Activated T-cell treated with anti-CD3 and anti-CD28 coated beads, Interleukin-2, amount 50 U/mL, for 4 hours (primary cell): ENCODE data around the gene HYLS1. TPM values are rescaled to one million over a fixed set of nuclear protein-coding genes. Genes with fewer than 3 reads are reported as not detected.

Experiments
- ATAC-seq, 2 donors: fragments of 200-7000 bp; cut with Tn5 transposase; one replicate each; pipeline ENCODE4 v1.10.0; 2021
- DNase-seq: peaks from one replicate; pipeline ENCODE4 v3.0.0-alpha.2; 2020
- H3K27me3 Mint-ChIP-seq: one replicate; pipeline ENCODE4 v1.8.0; 2021; ENCODE audit warnings: low read depth, mixed read lengths
- H3K36me3 Mint-ChIP-seq: one replicate; pipeline ENCODE4 v1.8.0; 2022; ENCODE audit warnings: mixed read lengths; ENCODE audit not compliant: insufficient read depth
- H3K4me1 Mint-ChIP-seq: one replicate; pipeline ENCODE4 v1.8.0; 2021; ENCODE audit warnings: low read depth, mixed read lengths
- H3K4me3 Mint-ChIP-seq: one replicate; pipeline ENCODE4 v1.8.0; 2021; ENCODE audit warnings: mild to moderate bottlenecking, moderate library complexity, mixed read lengths
- H3K9me3 Mint-ChIP-seq: one replicate; pipeline ENCODE4 v1.8.0; 2021; ENCODE audit warnings: mixed read lengths
- total RNA-seq, 3 donors: library from RNA; stranded (reverse); gene quantifications; one replicate each; pipeline ENCODE4 v1.2.1, GENCODE V29; 2021

Gene HYLS1
- total RNA-seq, 3 donors from 2014 or later: 1.6 to 1.8 (median 1.7) TPM

DNA sequence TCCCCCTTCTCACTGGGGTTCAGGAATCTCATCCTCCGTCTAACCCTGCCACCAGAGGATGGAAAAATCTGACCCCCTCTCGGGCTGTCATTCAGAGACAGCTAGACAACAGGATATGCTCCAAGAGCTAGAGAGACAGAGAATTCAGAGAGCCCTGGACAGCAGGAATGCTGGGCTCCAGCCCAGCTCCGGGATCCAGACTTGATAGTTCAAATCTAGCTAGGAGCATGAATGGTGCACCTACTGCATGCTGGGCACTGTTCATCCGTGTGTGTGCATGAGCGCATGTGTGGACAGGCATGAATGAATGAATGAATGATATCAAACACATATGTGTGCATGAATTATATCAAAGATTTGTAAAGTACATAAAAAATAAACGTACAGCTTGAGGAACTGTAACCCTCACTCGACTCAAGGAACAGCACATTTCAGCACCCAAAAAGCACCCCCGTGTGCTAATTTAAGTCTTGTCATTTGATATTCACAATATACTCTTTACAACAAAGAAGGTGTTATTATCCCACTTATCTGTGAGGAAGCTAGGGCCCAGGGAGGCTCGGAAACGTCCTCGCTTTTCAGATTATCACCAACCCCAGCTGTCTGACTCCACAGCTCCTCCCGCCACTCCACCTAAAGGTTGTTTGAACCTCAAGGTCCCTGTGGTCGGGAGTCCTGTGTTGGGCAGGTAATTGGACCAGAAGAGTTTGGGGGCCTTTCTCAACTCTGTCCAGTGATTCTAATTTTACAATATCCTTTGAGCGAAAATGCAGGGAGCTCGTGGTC is 57.7 kb downstream of the HYLS1 start:
- no peak for DNase-seq
- H3K4me3 Mint-ChIP-seq: no peak overlapping the region

GRCh38 chr11:125945797-125946520 is 58.5 kb downstream of the HYLS1 start, which contains the start of gene VSIG10L2:
TSS of gene VSIG10L2 (plus strand) at chr11:125946044. CDS start at chr11:125946056, 12 bp downstream.
- H3K36me3 Mint-ChIP-seq: no peaks in the 10 kb centered on the region
- no peaks in the 10 kb centered on the region for H3K9me3 Mint-ChIP-seq
- no peak for ATAC-seq
- peaks cover 7% of the 10 kb centered on the region for H3K27me3 Mint-ChIP-seq
- H3K4me1 Mint-ChIP-seq: peaks cover 4% of the 10 kb centered on the region
- no peak for DNase-seq
- no peak within 1 kb of the TSS for H3K4me3 Mint-ChIP-seq

More for the DNA sequence above, 57.7 kb downstream of the HYLS1 start:
- Mint-ChIP-seq H3K36me3 (no peaks in the 10 kb centered on the region), H3K27me3 (peaks cover 4% of the 10 kb centered on the region), H3K4me1 (peaks cover 4% of the 10 kb centered on the region), H3K9me3 (no peaks in the 10 kb centered on the region)
- no peak for ATAC-seq

GRCh38 chr11:125946712-125947418 is 59.4 kb downstream of the HYLS1 start:
- Mint-ChIP-seq H3K4me3 (no peak overlapping the region), H3K27me3 (peaks cover 10% of the 10 kb centered on the region), H3K9me3 (no peaks in the 10 kb centered on the region), H3K36me3 (no peaks in the 10 kb centered on the region), H3K4me1 (peaks cover 4% of the 10 kb centered on the region)
- DNase-seq (no peak), ATAC-seq (no peak)

GRCh38 chr11:125947419-125948277 is 60.2 kb downstream of the HYLS1 start:
- DNase-seq (no peak), ATAC-seq (no peak)
- Mint-ChIP-seq H3K9me3 (no peaks in the 10 kb centered on the region), H3K36me3 (no peaks in the 10 kb centered on the region), H3K27me3 (peaks cover 10% of the 10 kb centered on the region), H3K4me3 (no peak overlapping the region), H3K4me1 (no peaks in the 10 kb centered on the region)

DNA sequence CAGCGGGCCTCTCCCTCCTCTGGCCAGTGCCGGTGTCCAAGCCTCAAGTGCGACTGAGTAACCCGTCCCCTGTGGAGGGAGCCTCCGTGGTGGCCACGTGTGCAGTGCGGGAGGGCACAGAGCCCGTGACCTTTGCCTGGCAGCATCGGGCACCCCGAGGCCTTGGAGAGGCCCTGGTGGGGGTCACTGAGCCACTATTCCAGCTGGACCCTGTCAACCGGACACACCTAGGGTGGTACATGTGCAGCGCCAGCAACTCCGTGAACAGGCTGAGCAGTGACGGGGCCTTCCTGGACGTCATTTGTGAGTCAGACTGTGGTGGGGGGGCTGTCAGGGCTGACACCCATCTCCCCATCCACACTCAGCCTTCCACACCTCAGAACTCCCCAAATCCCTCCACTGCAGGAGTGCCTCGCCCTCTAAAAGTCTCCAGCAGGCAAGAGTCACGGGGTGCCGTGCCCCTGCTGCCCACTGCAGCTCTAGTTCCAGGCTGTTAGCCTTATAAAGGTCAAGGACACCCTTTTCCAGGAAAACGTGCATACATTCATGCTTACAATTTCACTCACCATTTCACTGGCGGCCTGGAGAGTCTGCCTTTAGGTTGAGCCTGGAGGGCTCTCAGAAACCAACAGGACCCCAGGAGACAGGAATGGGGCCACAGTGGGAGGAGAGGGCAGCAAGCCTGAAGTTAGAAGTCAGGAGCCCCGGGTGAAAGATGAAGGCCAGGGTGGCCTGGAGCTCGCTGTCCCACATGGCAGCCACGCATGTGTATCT is 61.0 kb downstream of the HYLS1 start:
- DNase-seq (no peak), ATAC-seq (peak in 1 of 2 donors; percentile 11)
- Mint-ChIP-seq H3K9me3 (no peaks in the 10 kb centered on the region), H3K4me1 (no peaks in the 10 kb centered on the region), H3K4me3 (no peak overlapping the region), H3K27me3 (peaks cover 10% of the 10 kb centered on the region), H3K36me3 (no peaks in the 10 kb centered on the region)

DNA sequence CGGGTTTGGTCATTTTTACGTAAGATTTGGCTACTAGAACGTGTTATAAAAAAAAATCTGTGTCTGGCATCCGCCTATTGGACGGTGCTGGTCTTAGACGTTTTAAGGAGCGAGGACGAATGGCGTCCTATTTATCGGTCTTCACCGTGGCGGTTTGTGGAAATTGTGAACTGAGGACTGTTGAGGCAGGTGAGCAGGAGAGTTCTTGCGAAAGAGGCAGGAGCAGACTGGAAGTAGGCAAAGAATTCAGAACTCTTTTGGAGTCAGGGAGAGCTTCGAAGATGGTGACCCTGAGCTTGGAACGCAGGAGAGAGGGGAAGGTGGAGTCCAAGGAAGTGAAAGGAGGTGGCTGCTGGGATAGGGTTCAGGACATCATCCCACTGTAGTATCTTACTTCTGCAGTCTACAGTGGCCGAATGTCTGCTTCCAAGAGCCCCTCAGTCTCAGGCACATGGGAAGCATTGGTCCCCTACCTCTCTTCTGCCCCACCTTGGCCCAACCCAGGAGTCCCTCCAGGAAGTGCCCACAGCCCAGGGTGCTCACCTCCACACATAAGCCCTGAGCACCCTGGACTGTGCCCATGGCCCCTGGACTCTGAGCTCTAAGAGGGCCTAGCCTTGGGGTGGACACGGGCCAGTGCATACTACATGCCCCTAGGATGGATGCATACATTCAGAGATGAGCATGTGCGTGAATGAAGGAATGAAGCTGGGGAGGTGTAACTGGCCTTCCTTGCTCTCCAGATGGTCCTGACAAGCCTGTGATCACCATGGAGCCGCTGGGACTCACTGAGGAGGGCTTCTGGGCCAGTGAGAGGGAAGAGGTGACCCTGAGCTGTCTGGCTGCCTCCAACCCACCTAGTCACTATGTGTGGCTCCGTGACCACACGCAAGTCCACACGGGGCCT is 62.1 kb downstream of the HYLS1 start:
- H3K4me3 Mint-ChIP-seq: no peak overlapping the region
- no peaks in the 10 kb centered on the region for H3K4me1 Mint-ChIP-seq
- peaks cover 10% of the 10 kb centered on the region for H3K27me3 Mint-ChIP-seq
- H3K36me3 Mint-ChIP-seq: no peaks in the 10 kb centered on the region
- ATAC-seq (no peak), DNase-seq (no peak)
- no peaks in the 10 kb centered on the region for H3K9me3 Mint-ChIP-seq

DNA sequence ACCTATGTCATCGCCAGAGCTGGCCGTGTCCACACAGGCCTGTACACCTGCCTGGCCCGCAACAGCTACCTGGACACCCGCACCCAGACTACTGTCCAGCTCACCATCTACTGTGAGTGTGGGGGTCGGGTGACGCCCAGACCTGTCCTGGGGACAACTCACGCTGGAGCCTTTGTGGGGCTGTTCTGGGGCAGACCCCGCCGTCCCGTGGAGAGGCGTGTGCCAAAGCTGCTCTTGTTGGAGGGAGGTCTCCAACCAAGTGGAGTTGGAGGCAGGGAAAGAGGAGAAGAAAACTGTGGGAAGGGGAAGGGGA is 62.7 kb downstream of the HYLS1 start:
- Mint-ChIP-seq H3K4me3 (no peak overlapping the region), H3K4me1 (no peaks in the 10 kb centered on the region), H3K27me3 (peaks cover 10% of the 10 kb centered on the region), H3K9me3 (no peaks in the 10 kb centered on the region), H3K36me3 (no peaks in the 10 kb centered on the region)
- DNase-seq (no peak), ATAC-seq (no peak)

Other genes with a start within 250 kb of the HYLS1 start
- gene ACRV1, start 206.8 kb upstream of the HYLS1 start, total RNA-seq: not detected
- gene PATE1, start 141.4 kb upstream of the HYLS1 start, total RNA-seq: not detected
- not detected for gene PATE2, start 108.8 kb upstream of the HYLS1 start, total RNA-seq
- gene PATE3, start 99.5 kb upstream of the HYLS1 start, total RNA-seq: not detected
- gene PATE4, start 54.4 kb upstream of the HYLS1 start, total RNA-seq: not detected
- 10 to 100 TPM; 22.3 to 30.5 (median 28.4) TPM for gene PUS3, start 15.5 kb downstream of the HYLS1 start, total RNA-seq
- not detected for gene DDX25, start 16.8 kb downstream of the HYLS1 start, total RNA-seq
- gene VSIG10L2, start 58.4 kb downstream of the HYLS1 start, total RNA-seq: not detected
- 1 to 10 TPM; 3.3 to 5.1 (median 3.9) TPM for gene CDON, start 175.2 kb downstream of the HYLS1 start, total RNA-seq